Gastroesophageal sphincter (tissue), 3 donors: ENCODE data around the gene TMCO4.

Source experiments
- CTCF ChIP-seq, 4 experiments: fragments of 200-600 bp in 2 of 4; fragments of 450-650 bp in 2 of 4; sonication (generic) in 1 of 4; IDR thresholded peaks; one replicate each; pipeline ENCODE4 v1.5.1; 2017 to 2019; ENCODE audit warnings: antibody characterized with exemption in 4 of 4, mild to moderate bottlenecking in 2 of 4, moderate library complexity in 2 of 4
- POLR2A ChIP-seq, 2 donors: fragments of 450-650 bp; IDR thresholded peaks; one replicate each; pipeline ENCODE4 v1.6.1; 2017; ENCODE audit warnings: antibody characterized with exemption in 2 of 2, mild to moderate bottlenecking in 2 of 2, moderate library complexity in 1 of 2
- POLR2AphosphoS5 ChIP-seq: sonication (generic); formaldehyde crosslinking; IDR thresholded peaks from one replicate; pipeline ENCODE4 v1.6.1; 2017; ENCODE audit warnings: antibody characterized with exemption

GRCh38 chr1:19845555-19845954, 45.8 kb upstream of the TMCO4 start:
- TF ChIP-seq POLR2A (IDR thresholded peaks at IDR 0.05) (no peak), CTCF (IDR thresholded peaks at IDR 0.05) (no peak), POLR2AphosphoS5 (no peak)
